Activated CD4-positive, alpha-beta memory T cell treated with anti-CD3 and anti-CD28 coated beads for 36 hours (primary cell): ENCODE measurements around the gene LARP1. TPM values are rescaled to one million over a fixed set of nuclear protein-coding genes. Genes with fewer than 3 reads are reported as not detected.
"Not testable (repeated sequence)": the region's sequence is repeated elsewhere in the genome, so short reads cannot be mapped to it uniquely, and the experiment has no call there.

ENCODE experiments used
- CTCF ChIA-PET: fragments of 350-600 bp; sonication (Branson Sonifier 250); formaldehyde crosslinking; loops from one replicate; lab custom pipeline; 2021; ENCODE audit warnings: antibody characterized with exemption, inconsistent platforms; lab: Charles Lee
- POLR2A ChIA-PET: fragments of 350-600 bp; sonication (Branson Sonifier 250); formaldehyde crosslinking; loops from one replicate; lab custom pipeline; 2021; ENCODE audit warnings: antibody characterized with exemption; lab: Charles Lee
- DNase-seq: peaks from one replicate; pipeline ENCODE4 v3.0.0-alpha.2; 2020
- H3K27ac Mint-ChIP-seq: one replicate; pipeline ENCODE4 v1.8.0; 2021; ENCODE audit warnings: mixed read lengths
- H3K27me3 Mint-ChIP-seq: one replicate; pipeline ENCODE4 v1.8.0; 2021; ENCODE audit warnings: mixed read lengths
- H3K36me3 Mint-ChIP-seq: one replicate; pipeline ENCODE4 v1.8.0; 2021; ENCODE audit warnings: mixed read lengths
- H3K4me1 Mint-ChIP-seq: one replicate; pipeline ENCODE4 v1.8.0; 2021; ENCODE audit warnings: low read depth, mixed read lengths
- H3K4me3 Mint-ChIP-seq: one replicate; pipeline ENCODE4 v1.8.0; 2021; ENCODE audit warnings: mild to moderate bottlenecking, mixed read lengths
- H3K9me3 Mint-ChIP-seq: one replicate; pipeline ENCODE4 v1.8.0; 2021; ENCODE audit warnings: mixed read lengths
- intact Hi-C: fragments of 100-400 bp; cut with micrococcal nuclease; formaldehyde crosslinking; loops from one replicate; pipeline ENCODE4 v1.15.1; 2023
- total RNA-seq, 2 experiments: library from RNA; stranded (reverse); gene quantifications; one replicate each; pipeline ENCODE4 v1.2.3, GENCODE V29; 2021

LARP1 gene
- total RNA-seq, 2 experiments from 2014 or later: 186 to 201 TPM

- H3K4me1 Mint-ChIP-seq: no peaks in the 10 kb centered on the region
- POLR2A ChIA-PET: no interaction called here
- no peak for DNase-seq
- H3K36me3 Mint-ChIP-seq: no peaks in the 10 kb centered on the region
- no peaks in the 10 kb centered on the region for H3K9me3 Mint-ChIP-seq
- H3K27me3 Mint-ChIP-seq: no peaks in the 10 kb centered on the region
- intact Hi-C loops: no loop called here
- no peak overlapping the region for H3K27ac Mint-ChIP-seq
- H3K4me3 Mint-ChIP-seq: no peak overlapping the region
- CTCF ChIA-PET: no interaction called here
These were observed 14.2 kb upstream of the LARP1 start for GRCh38 chr5:154740957-154741356.

DNA sequence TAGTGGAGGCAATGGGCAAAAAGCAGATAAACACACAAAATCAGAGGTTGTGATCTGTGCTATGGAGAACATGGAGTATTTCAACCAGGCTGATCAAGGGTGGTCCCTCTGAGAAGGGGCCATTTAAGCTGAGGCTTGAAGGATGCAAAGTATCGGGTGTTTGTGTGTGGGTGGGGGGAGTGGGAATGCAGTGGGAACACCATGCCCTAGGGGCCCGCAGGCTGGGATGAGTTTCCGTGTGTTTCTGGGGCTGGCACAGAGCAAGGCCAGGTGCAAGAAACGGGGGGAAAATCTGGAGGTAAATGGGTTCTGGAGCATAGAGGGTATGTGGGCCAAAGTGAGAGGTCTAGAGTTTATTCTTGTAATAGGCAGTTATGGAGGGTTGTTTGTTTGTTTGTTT, 13.8 kb upstream of the LARP1 start:
- H3K27me3 Mint-ChIP-seq: no peaks in the 10 kb centered on the region
- no peak for DNase-seq
- H3K36me3 Mint-ChIP-seq: no peaks in the 10 kb centered on the region
- ChIA-PET CTCF (no interaction called here), POLR2A (no interaction called here)
- no peaks in the 10 kb centered on the region for H3K4me1 Mint-ChIP-seq
- intact Hi-C loops: no loop called here
- no peaks in the 10 kb centered on the region for H3K9me3 Mint-ChIP-seq
- no peak overlapping the region for H3K27ac Mint-ChIP-seq
- H3K4me3 Mint-ChIP-seq: no peak overlapping the region

GRCh38 chr5:154743812-154744211, 11.4 kb upstream of the LARP1 start:
- no peaks in the 10 kb centered on the region for H3K36me3 Mint-ChIP-seq
- ChIA-PET CTCF (no interaction called here), POLR2A (no interaction called here)
- no peak overlapping the region for H3K4me3 Mint-ChIP-seq
- DNase-seq: no peak
- no peaks in the 10 kb centered on the region for H3K4me1 Mint-ChIP-seq
- H3K27me3 Mint-ChIP-seq: no peaks in the 10 kb centered on the region
- no peak overlapping the region for H3K27ac Mint-ChIP-seq
- intact Hi-C loops: no loop called here
- no peaks in the 10 kb centered on the region for H3K9me3 Mint-ChIP-seq

DNA sequence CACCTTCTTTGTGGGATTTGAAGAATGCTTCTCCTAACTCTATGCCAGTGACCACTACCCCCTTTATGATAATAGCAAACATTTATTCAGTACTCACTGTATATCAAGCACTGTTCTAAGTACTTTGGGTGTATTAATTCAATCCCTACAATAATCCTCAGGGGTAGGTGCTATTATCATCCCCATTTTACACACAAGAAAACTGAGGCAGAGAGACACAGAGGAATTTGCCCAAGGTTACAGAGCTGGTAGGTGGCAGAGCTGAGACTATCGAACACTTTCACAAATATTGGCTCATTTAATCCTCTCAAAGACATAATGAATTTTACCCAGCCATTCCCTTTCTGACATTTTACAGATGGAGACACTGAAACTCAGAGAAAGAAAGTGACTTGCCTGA, 9.8 kb upstream of the LARP1 start:
- no peaks in the 10 kb centered on the region for H3K9me3 Mint-ChIP-seq
- no peaks in the 10 kb centered on the region for H3K27me3 Mint-ChIP-seq
- H3K4me3 Mint-ChIP-seq: no peak overlapping the region
- ChIA-PET CTCF (no interaction called here), POLR2A (no interaction called here)
- H3K36me3 Mint-ChIP-seq: no peaks in the 10 kb centered on the region
- H3K4me1 Mint-ChIP-seq: no peaks in the 10 kb centered on the region
- no peak for DNase-seq
- H3K27ac Mint-ChIP-seq: no peak overlapping the region
- intact Hi-C loops: no loop called here

GRCh38 chr5:154749491-154749890, 5.7 kb upstream of the LARP1 start:
- no peak overlapping the region for H3K27ac Mint-ChIP-seq
- no peak for DNase-seq
- no peak overlapping the region for H3K4me3 Mint-ChIP-seq
- CTCF ChIA-PET: no interaction called here
- no peaks in the 10 kb centered on the region for H3K36me3 Mint-ChIP-seq
- H3K4me1 Mint-ChIP-seq: peaks cover 13% of the 10 kb centered on the region
- POLR2A ChIA-PET: no interaction called here
- H3K9me3 Mint-ChIP-seq: no peaks in the 10 kb centered on the region
- no peaks in the 10 kb centered on the region for H3K27me3 Mint-ChIP-seq
- intact Hi-C loops: no loop called here

- CTCF ChIA-PET, DNase-seq, intact Hi-C loops, POLR2A ChIA-PET, H3K36me3 Mint-ChIP-seq, H3K27ac Mint-ChIP-seq, H3K4me3 Mint-ChIP-seq, H3K9me3 Mint-ChIP-seq, H3K27me3 Mint-ChIP-seq: not testable (repeated sequence)
- H3K4me1 Mint-ChIP-seq: peaks cover 13% of the 10 kb centered on the region
These were observed 4.5 kb upstream of the LARP1 start for GRCh38 chr5:154750641-154751040.

DNA sequence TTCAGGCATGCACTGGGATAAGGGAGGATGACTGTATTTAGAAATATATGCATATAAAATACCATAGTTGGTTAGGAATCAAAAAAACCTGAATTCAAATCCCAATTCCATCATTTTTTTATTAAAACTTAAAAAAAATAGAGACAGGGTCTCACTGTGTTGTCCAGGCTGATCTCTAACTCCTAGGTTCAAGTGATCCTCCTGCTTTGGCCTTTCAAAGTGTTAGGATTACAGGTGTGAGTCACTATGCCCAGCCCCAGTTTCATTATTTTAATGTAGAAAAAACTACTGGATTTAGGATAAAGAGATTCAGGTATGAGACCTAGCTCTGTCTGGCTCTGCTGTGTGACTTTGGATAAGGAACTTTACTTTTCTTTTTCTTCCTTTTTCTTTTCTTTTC, 3.3 kb upstream of the LARP1 start:
- intact Hi-C loops: no loop called here
- Mint-ChIP-seq H3K27ac (no peak overlapping the region), H3K36me3 (peaks cover 4% of the 10 kb centered on the region), H3K9me3 (no peaks in the 10 kb centered on the region), H3K4me3 (no peak overlapping the region), H3K27me3 (no peaks in the 10 kb centered on the region), H3K4me1 (peaks cover 13% of the 10 kb centered on the region)
- ChIA-PET POLR2A (no interaction called here), CTCF (interaction anchor here (0.6 kb wide), 1 partner anchor 115 kb away, joined by 3 read pairs; no protein-coding TSS in a partner anchor)
- no peak for DNase-seq

- peaks cover 8% of the 10 kb centered on the region for H3K36me3 Mint-ChIP-seq
- peak overlapping the region; percentile 89 for H3K4me3 Mint-ChIP-seq
- H3K9me3 Mint-ChIP-seq: no peaks in the 10 kb centered on the region
- intact Hi-C loops: no loop called here
- DNase-seq: no peak
- ChIA-PET CTCF (interaction anchor here (0.6 to 1.5 kb wide), 2 partner anchors 20 to 103 kb away, joined by 4 read pairs; no protein-coding TSS in a partner anchor), POLR2A (interaction anchor here (0.8 to 1.1 kb wide), 2 partner anchors 39 to 104 kb away, joined by 3 to 4 read pairs; partner anchors contain the start of gene CNOT8)
- no peaks in the 10 kb centered on the region for H3K27me3 Mint-ChIP-seq
- peaks cover 24% of the 10 kb centered on the region for H3K4me1 Mint-ChIP-seq
- peak overlapping the region; percentile 99 for H3K27ac Mint-ChIP-seq
These were observed 1.4 kb upstream of the LARP1 start for GRCh38 chr5:154753792-154754191.

DNA sequence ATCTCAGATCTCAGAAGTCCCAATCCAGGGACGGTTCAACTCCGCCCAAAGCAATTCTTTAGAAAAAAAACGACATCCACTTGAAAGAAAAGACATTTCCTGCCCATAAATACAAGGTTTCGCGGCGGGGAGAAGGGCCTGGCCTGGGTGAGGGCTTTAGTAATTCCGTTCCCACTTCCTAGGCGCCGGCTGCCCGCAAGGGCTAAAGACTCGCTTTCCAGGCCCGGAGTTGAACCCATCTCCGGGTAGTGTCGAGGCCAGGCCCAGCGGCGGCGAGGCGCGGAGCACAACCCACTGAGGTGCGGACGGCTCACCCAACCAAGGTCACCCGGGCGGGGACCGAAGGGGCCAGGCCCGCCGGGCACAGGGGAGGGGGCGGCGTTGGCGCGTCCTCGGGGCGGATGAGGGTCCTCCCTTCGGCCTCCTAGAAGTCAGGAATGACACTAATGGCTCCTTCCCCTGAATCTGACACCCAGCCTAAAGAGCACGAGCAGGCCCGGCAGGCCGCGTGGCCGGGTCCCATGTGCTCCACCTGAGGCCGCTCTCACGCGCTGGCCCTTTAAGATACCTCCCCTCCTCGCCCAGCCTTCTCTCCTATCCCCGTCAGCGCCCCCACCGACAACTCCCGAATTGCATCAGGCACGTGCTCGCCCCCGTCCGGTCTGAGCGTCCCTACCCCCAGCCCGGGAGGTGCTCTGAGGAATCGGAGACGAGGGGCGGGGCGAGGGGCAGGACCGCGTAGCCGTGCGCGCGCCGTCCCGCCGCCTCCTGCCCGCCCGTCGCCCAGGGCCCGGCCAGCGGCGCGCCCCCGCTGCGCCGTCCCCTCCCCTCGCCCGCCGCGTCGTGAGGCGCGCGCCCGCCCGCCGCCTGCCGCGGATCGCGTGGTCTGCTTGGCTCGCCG, 467 bp upstream of the LARP1 start:
- CTCF ChIA-PET: no interaction called here
- Mint-ChIP-seq H3K27ac (peak overlapping the region; percentile 99), H3K4me3 (peak overlapping the region; percentile 89), H3K9me3 (no peaks in the 10 kb centered on the region), H3K27me3 (no peaks in the 10 kb centered on the region), H3K36me3 (peaks cover 8% of the 10 kb centered on the region), H3K4me1 (peaks cover 33% of the 10 kb centered on the region)
- DNase-seq: peak; percentile 99
- intact Hi-C loops: loop anchor here (1.0 to 5.0 kb wide), 6 partner anchors 72 to 717 kb away; partner anchors contain the start of genes CNOT8, FAM114A2, MFAP3 and MRPL22
- POLR2A ChIA-PET: no interaction called here

GRCh38 chr5:154756009-154756867, 1.1 kb downstream of the LARP1 start:
- peaks cover 48% of the 10 kb centered on the region for H3K4me1 Mint-ChIP-seq
- peak; percentile 43 for DNase-seq

DNA sequence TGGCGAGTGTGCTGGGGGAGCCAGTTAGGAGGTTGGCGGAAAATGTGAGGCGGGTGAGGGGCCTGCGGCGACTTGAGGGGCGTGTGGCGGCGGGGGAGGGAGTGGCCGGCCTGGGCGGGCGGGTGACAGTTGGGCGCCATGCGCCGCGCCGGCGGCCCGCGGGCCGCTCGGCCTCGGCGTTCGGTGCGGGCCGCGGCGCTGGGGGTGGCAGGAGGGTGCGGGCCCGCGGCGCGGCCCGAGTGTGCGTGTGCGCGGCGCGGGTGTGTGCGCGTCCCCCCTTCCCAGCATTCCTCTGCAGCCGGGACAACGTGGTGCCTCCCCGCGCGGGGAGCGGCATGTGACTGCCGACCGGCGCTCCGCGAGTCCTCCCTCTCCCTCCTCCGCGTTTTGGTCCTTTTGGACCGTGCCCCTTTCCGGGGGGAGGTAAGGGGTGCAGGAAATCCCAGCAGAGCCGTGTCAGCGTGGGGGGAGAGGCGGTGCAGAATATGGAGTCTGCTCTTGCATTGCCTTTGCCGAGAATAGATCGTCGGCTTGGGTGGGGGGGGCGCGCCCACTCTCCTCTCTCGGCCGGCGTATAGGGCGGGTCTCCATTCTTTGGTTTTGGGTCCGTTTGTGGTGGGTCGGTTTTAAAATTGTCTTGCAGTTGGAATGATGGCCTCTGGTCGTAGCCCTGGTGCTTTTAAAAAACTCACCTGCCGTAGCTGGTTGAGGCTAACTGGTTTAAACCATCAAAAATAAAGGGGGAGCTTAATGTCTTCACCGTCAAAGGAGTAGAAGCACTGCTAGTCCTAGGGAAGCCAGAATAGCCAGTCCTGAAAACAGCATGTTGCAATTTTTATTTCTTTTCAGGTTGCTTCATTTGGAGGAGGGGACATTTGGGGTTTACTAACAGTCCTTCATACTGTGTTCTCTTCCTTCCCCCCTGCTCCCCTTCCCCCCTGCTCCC, 2.0 kb downstream of the LARP1 start:
- DNase-seq: peak; percentile 64
- Mint-ChIP-seq H3K4me3 (peak overlapping the region; percentile 93), H3K4me1 (peaks cover 56% of the 10 kb centered on the region), H3K9me3 (no peaks in the 10 kb centered on the region), H3K27ac (peak overlapping the region; percentile 97), H3K27me3 (no peaks in the 10 kb centered on the region), H3K36me3 (peaks cover 8% of the 10 kb centered on the region)
- intact Hi-C loops: loop anchor here (5.0 kb wide), 3 partner anchors 310 to 720 kb away; partner anchors contain the start of genes FAM114A2, MFAP3 and SAP30L
- ChIA-PET POLR2A (interaction anchor here (0.9 to 2.9 kb wide), 4 partner anchors 11 to 102 kb away, joined by 3 to 9 read pairs (median 4); partner anchors contain the start of gene CNOT8), CTCF (interaction anchor here (1.0 to 1.5 kb wide), 2 partner anchors 11 to 19 kb away, joined by 3 to 4 read pairs; no protein-coding TSS in a partner anchor)

More at GRCh38 chr5:154756009-154756867, 1.1 kb downstream of the LARP1 start:
- H3K36me3 Mint-ChIP-seq: peaks cover 8% of the 10 kb centered on the region
- CTCF ChIA-PET: no interaction called here
- H3K4me3 Mint-ChIP-seq: peak overlapping the region; percentile 93
- POLR2A ChIA-PET: interaction anchor here (0.6 kb wide), 1 partner anchor 102 kb away, joined by 3 read pairs; the partner anchor contains the start of gene CNOT8
- H3K9me3 Mint-ChIP-seq: no peaks in the 10 kb centered on the region
- H3K27ac Mint-ChIP-seq: peak overlapping the region; percentile 97
- intact Hi-C loops: loop anchor here (5.0 kb wide), 3 partner anchors 309 to 719 kb away; partner anchors contain the start of genes FAM114A2, MFAP3 and SAP30L
- H3K27me3 Mint-ChIP-seq: no peaks in the 10 kb centered on the region
